Panc1 (cell line): ENCODE results near the gene GLRA3.

Source experiments
- CTCF ChIP-seq: fragments of 450-650 bp; IDR thresholded peaks from 2 replicates; pipeline ENCODE4 v1.5.1; 2017; ENCODE audit warnings: mild to moderate bottlenecking
- POLR2AphosphoS5 ChIP-seq: IDR thresholded peaks from 2 replicates; pipeline ENCODE4 v1.6.1; 2012; ENCODE audit warnings: mild to moderate bottlenecking, low read depth, low read length, moderate library complexity
- TCF7L2 ChIP-seq: IDR thresholded peaks from 2 replicates; pipeline ENCODE4 v1.6.1; 2011; ENCODE audit warnings: mild to moderate bottlenecking, low read depth, low read length, inconsistent platforms

GRCh38 chr4:174658246-174658645 lies 170.8 kb downstream of the GLRA3 start:
- TF ChIP-seq CTCF, result no peak
- TF ChIP-seq POLR2AphosphoS5, result no peak
- TF ChIP-seq TCF7L2, result no peak
